Amniotic stem cell (primary cell): ENCODE measurements around the gene DCAF7.

ENCODE experiments used
- DNase-seq: peaks from one replicate; lab custom pipeline; 2025; lab: John Stamatoyannopoulos, UW

The DCAF7 gene

GRCh38 chr17:63544467-63545301 lies 5.6 kb upstream of the DCAF7 start:
- DNase-seq = no peak

DNA sequence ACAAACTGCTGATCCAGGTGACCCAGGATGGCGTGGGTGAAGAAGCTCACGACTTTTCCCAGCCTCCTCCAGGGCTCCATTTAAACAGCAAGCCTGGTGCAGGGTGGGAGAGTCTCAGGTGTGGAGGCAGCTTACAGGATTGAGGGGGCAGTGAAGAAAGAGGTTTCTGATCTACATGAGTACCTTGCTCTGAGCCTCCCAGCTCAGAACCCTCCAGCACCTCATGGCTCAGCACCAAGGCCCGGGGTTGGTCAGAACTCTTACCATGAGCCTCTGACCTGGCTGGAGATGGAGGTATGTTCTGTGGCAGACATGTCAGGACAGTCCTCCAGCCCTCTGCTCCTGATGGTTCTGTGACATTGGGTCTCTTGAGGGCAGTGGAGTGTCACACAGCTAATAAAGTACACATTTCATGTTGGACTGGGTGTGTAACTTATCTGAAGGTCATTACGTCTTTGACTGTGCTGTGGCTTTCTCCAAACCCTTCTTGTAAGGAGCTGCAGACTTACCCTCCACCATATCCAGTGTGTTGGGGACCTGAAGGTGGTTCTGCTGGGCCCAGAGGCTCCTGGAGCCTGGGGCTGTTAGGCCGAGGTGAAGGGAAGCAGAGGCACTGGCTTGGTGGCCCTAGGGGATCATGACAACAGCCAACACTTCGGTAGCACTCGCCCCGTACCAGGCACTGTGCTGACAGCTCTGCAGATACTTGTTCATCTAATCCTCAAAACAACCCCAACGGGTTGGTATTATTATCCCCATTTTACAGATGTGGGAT lies 3.8 kb upstream of the DCAF7 start:
- no peak for DNase-seq

DNA sequence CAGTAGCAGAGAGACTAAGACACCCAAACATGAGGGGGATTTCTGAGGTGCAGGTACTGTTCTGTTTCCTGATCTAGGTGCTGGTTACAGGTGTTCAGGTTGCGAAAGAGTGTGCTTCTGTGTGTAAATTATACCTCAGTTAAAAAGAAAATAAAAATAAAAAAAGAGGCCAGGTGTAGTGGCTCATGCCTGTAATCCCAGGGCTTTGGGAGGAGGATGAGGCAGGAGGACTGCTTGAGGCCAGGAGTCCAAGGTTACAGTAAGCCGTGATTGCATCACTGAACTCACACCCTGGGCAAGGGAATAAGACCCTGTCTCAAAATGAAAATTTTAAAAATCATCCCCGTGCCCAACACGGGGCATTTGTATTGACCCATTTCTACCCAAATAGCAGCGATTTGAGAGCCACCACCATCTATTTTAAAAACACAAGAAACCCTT lies 3.2 kb upstream of the DCAF7 start:
- no peak for DNase-seq

GRCh38 chr17:63549289-63549945 lies 860 bp upstream of the DCAF7 start:
- no peak for DNase-seq

GRCh38 chr17:63550817-63551639 lies 751 bp downstream of the DCAF7 start:
- DNase-seq = no peak

DNA sequence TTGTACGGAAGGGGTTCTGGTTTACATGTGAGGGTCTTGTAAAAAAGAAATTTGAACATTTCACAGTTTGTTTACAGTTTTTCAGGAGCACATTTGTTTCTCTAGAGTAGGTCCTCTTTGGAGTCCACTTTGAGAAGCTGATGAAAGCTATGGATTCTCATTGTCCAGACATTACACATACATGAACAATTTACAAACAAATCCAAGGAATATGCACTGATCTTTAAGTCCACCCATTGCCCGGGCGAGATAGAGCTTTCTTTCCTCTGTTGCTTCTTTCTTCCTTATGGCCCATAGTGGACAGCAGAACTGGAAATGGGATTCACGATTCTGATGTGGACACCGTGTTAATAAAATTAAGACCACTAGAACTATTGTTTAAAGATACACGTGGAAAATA lies 1.9 kb downstream of the DCAF7 start:
- no peak for DNase-seq

DNA sequence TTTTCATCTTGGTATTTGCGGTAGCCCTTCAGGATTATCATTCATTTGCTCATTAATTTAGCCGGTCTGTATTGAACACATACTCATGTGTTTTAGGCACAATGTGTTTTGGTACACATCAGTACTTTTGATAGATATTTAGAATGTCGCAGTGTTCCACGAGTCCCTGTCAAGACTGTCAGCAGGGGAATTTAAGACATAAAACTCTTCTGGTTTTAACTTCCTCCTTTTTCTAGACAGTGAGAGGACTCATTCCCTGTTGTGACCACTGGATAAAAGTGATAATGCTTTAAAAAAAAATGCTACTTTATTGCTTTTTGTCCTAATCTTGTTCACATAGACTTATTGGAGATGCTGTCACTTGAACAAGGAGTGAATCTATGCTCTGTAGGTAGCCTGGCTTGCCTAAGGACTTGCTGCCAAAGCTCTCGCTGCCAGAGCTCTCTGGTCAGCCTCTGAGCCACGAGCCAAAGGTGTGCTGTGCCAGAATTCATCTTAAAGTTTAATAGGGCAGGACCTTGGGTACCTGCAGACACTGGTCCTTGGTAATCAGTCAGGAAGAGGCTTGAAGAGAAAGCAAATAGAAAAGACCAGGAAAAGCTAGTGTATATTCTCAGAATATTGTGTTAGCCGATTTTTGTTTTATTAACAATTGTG lies 5.4 kb downstream of the DCAF7 start:
- no peak for DNase-seq

GRCh38 chr17:63557416-63557815 lies 7.1 kb downstream of the DCAF7 start:
- no peak for DNase-seq

GRCh38 chr17:63558441-63558840 lies 8.2 kb downstream of the DCAF7 start:
- no peak for DNase-seq

GRCh38 chr17:63561819-63562218 lies 11.5 kb downstream of the DCAF7 start:
- DNase-seq = no peak

- no peak for DNase-seq
These were observed 13.1 kb downstream of the DCAF7 start for GRCh38 chr17:63563339-63563738.

- DNase-seq = no peak
These were observed 14.3 kb downstream of the DCAF7 start for GRCh38 chr17:63564562-63564961.

- DNase-seq = no peak
These were observed 17.0 kb downstream of the DCAF7 start for GRCh38 chr17:63567229-63567628.

DNA sequence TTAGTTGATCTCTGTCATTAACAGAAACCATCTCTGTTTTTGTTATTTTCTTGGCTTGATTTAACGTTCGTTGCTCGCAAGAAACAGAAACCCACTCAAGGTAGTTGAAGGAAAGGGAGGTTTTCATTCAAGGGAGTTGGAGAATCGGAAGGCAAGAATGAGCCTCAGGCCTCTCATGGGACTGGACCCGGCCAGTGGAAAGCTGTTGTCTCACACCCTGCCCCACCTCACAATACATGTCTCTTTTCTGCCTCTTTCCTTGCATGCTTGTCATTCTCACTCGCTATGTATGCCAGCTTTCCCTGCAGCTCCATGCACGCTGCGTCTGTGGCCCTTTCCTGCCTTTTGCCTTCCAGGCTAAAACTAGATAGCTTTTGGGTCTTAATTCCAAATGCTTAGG lies 18.3 kb downstream of the DCAF7 start:
- no peak for DNase-seq

- peak; percentile 15 for DNase-seq
These were observed 21.5 kb downstream of the DCAF7 start for GRCh38 chr17:63571632-63572310.

- no peak for DNase-seq
These were observed 23.4 kb downstream of the DCAF7 start for GRCh38 chr17:63573634-63574033.

- no peak for DNase-seq
These were observed 27.9 kb downstream of the DCAF7 start for GRCh38 chr17:63578027-63578768.

DNA sequence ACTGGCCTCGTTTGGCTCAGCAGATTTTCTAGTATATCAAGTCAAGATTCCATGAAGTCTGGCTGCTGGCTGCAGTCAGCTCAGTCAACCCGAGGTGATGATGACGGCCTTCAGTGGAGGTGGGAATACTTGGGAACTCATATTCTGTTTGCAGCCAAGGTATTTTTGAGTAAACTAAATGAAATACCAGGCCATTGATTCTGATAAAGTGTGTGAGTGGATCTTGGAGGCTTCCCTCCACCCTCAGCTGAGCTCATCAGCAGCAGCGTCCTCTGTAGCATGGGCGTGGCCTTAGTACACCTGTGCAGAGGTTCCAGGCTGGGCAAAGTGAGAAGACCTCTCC lies 28.5 kb downstream of the DCAF7 start:
- no peak for DNase-seq

DNA sequence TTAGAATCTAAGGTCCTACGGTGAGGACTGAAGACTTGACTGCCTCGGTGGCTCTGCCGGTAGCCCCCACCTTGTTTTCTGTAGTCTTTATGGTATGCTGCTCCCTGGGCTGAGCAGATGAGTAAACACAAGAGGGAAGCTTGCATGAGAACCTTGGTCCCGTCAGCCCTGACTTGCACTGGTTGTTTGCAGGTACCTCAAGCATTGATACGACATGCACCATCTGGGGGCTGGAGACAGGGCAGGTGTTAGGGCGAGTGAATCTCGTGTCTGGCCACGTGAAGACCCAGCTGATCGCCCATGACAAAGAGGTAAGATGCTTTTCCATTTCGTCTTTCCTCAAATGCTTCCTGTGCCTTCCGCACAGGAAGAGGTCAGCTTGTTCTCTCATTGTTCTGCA lies 29.4 kb downstream of the DCAF7 start:
- no peak for DNase-seq

- DNase-seq = no peak
These were observed 37.5 kb downstream of the DCAF7 start for GRCh38 chr17:63587770-63588169.
